ENCODE measurements around the gene SLC13A5.

- TF ChIP-seq CTCF (IDR thresholded peaks at IDR 0.05) (no peak), POLR2A (IDR thresholded peaks at IDR 0.05) (no peak)
Measured at GRCh38 chr17:6729531-6729930, 16.4 kb upstream of the SLC13A5 start.
